NCI-H2081 (cell line): ENCODE results near the gene TAS2R8.
"Not testable (repeated sequence)": the region's sequence is repeated elsewhere in the genome, so short reads cannot be mapped to it uniquely, and the experiment has no call there.

Source experiments
- DNase-seq, 2 experiments: peaks; one replicate each; lab custom pipeline; 2025; lab: John Stamatoyannopoulos, UW

Gene TAS2R8

GRCh38 chr12:10807186-10807585 lies at the start of gene TAS2R8:
TSS of gene TAS2R8 (minus strand) at chr12:10807286. CDS start at chr12:10806980, 306 bp downstream.
- DNase-seq, result no peak

DNA sequence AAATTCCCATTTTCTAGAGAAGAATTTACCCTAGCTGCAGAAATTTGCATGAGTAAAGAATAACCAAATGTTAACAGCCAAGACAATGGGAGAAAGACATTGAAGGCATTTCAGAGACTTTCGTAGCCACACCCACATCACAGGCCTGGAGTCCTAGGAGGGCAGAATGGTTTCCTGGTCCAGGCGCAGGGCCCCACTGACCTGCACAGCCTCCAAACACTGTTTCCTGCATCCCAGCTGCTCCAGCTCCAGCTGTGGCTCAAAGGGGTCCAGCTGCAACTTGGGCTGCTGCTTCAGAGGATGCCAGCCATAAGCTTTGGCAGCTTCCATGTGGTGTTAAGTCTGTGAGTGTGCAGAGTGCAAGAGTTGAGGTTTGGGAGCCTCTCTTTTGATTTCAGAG lies 48.7 kb upstream of the TAS2R8 start:
- DNase-seq, result no peak

DNA sequence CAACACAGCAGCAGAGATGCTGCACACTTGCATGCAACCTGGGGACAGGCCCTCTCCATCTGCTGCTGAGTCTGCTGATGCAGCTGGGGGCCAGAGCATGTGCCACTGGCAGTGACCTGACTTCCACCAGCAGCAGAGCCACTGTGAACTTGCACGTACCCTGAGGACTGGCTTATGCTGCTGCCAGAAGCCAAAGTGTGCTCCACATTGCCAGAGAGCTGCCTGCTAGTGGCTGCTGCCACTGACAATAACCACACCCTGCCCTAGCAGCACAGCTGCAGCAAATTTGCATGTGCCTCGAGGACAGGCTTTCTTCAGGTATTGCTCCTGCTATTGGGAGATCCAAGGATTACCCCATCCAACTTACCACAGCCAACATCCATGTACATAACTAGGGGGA lies 46.7 kb upstream of the TAS2R8 start:
- no peak for DNase-seq

DNA sequence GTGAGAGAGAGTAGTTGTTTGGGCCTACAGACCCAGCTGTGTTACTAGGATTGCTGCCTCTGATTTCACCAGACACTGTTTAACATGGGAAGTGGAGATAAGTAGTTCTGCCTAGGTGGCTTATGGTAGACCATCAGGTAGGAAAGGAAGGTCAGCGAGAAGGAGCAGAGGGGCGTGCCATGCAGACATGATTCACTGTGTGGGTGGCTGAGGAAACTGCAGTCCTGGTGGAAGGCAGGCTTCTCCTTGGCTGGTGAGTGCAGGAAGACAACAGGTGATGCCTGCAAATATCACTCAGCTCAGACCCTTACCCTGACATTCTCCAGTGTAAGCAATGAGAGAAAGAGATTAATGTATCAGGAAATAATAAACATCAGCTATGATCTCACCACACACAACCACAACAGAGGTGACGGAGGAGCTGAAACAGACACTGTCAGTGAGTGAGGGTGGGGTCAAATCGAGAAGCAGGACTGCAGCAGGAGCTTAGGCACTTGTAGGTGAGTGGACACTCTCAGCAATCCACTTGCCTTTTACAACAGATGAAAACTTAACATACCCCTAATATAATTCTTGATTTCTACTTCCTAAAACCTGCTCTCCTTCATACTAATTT lies 44.3 kb upstream of the TAS2R8 start:
- DNase-seq, result no peak

GRCh38 chr12:10849425-10849878 lies 42.4 kb upstream of the TAS2R8 start, which contains the start of gene PRR4:
TSS of gene PRR4 (minus strand) at chr12:10849475. CDS start at chr12:10849437, 38 bp downstream.
- no peak for DNase-seq

- DNase-seq, result no peak
These were observed 40.7 kb upstream of the TAS2R8 start for GRCh38 chr12:10847744-10848143.

DNA sequence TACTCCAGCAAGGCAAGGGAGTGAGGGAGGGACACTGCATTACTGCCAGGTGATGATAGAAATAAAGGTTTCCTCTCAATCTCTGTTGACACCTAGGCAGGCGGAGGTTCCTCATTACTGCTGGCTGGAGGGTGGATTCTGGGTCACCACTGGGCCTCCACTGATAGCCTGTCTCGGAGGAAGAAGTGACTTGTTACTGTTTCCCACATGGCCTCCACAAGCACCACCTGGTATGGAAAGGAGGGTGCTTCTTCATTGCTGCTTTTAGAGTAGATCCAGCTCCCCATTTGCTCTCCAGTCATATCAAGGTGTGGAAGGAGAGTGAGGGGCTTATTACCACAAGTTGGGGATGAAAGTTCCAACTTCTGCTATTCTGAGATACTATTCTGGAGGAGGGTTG lies 35.8 kb upstream of the TAS2R8 start:
- DNase-seq, result no peak

GRCh38 chr12:10838461-10838860 lies 31.4 kb upstream of the TAS2R8 start:
- DNase-seq, result no peak

GRCh38 chr12:10829994-10830393 lies 22.9 kb upstream of the TAS2R8 start:
- no peak for DNase-seq

DNA sequence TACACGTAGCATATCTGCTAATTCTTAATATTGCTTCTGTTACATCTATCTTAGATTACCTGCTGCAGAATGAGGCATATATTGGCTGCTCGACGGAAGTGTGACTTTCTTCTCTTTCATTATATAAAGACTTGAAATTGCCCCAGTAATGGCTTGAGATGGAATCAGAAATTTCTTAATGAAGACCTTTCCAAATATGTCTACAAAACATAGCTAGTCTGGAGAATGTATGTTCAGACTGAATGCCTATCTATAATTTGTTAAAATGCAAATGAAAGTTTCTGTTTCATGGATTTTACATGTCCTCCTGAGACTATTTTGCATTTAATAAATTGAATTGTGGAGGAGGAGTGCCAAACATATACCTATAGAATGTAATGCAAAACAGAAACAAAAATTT lies 19.2 kb upstream of the TAS2R8 start, which contains the start of gene TAS2R10:
Gene TAS2R10 (minus strand): TSS at position 101 of the 400 bp plus-strand sequence. CDS start 89 bp downstream, at position 12.
- no peak for DNase-seq

DNA sequence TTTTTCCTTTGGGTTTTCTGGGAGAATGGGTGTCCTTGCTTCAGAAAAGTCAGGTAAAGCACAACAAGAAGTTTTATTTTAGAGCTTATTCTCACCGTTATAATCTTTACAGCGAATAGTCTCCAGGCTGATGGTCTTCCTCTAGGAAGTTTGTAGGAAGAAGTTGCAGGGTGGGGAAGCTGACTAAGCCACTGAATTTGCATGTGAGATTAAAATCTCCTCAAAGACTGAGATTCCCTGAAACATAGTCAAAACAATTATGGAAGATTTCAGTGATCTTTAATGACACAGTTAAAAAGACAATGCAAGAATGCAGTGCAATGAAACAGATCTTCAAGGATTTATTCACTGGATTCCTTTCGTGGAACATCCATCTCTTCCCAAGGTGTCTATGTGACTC lies 17.9 kb upstream of the TAS2R8 start:
- DNase-seq, result no peak

DNA sequence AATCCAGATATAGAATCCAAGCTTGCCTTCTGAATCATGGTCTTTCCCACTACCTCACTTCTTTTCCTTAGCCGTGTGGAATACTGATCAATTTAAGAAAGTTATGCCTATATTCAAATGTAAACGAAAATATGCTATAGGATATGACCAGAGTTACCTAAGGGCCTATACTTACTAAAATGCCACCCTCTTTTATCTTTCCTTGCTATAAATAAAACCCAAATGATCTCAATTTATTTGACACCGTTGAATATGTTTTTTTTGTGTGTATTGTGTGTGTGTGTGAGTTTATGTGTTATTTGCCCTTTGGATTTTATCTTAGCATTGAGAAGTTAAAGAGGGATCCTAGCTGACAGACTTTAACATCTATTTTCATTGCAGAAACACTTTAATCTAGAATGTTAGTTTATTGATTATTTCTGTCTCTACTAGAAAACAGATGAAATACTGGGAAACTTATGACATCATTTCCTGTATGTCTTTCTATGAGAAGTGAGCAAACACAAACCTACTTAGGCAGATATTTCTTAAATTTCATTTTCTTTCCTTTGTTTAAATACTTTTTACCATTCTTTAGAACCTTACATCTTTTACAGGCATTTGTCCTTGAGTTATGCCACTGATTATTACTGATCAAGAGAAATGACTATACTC lies 4.9 kb upstream of the TAS2R8 start:
- no peak for DNase-seq

DNA sequence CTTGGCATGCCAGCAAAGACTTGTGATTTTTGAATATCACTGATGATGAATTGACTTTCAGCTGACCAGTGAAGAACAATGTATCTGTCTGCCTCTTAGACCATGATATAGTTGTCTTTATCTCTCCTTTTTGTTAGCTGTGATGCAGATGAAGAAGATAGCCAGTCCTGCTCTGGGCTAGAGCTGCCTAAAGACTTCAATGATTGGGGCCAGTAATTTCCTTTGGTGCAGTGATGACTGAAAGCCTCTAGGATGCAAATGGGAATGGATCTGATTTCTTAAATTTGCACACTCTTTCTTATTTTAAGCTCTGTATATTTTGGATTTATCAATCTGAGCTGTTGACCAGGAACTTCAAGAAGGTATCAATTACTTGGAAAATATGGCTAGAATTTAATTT lies 3.0 kb upstream of the TAS2R8 start, which contains the start of gene TAS2R9:
Gene TAS2R9 (minus strand): TSS at position 101 of the 400 bp plus-strand sequence. CDS start 93 bp downstream, at position 8.
- no peak for DNase-seq

DNA sequence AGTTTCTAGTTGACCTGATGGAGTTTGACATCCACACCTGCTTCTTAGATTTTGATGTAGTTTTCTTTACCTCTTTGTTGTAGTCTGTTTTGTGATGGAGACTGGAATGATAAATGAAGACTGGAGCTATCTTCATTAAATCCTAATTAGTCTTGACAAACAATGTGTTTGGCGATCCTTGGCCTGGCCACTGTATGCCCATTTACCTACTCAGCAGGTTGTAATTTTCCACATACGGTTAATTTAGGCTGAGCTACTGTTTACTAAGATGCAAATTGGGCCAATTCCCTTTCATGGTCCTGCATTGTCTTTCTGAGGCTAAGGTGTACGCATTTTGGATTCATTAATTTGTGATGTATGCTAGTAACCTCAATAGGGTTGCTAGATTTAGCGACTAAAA lies 4.5 kb downstream of the TAS2R8 start, which contains the start of gene TAS2R7:
Gene TAS2R7 (minus strand): TSS at position 41 of the 400 bp plus-strand sequence. CDS start 57 bp downstream, outside the sequence.
- peak in 1 of 2 experiments; percentile 35 for DNase-seq

- no peak for DNase-seq
These were observed 5.3 kb downstream of the TAS2R8 start for GRCh38 chr12:10801741-10802140.

GRCh38 chr12:10794222-10794621 lies 12.9 kb downstream of the TAS2R8 start:
- DNase-seq, result no peak

DNA sequence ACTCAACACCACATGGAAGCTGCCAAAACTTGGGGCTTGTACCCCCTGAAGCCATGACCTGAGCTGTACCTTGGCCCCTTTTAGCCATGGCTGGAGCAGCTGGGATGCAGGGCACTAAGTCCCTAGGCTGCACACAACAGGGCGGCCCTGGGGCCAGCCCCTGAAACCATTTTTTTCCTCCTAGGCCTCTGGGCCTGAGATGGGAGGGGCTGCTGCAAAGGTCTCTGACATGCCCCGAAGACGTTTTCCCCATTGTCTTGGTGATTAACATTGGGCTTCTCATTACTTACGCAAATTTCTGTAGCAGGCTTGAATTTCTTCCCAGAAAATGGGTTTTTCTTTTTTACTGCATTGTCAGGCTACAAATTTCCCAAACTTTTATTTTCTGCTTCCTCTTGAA lies 15.3 kb downstream of the TAS2R8 start:
- not testable (repeated sequence) for DNase-seq

- no peak for DNase-seq
These were observed 23.8 kb downstream of the TAS2R8 start for GRCh38 chr12:10783252-10783651.

GRCh38 chr12:10779103-10779502 lies 28.0 kb downstream of the TAS2R8 start:
- no peak for DNase-seq

DNA sequence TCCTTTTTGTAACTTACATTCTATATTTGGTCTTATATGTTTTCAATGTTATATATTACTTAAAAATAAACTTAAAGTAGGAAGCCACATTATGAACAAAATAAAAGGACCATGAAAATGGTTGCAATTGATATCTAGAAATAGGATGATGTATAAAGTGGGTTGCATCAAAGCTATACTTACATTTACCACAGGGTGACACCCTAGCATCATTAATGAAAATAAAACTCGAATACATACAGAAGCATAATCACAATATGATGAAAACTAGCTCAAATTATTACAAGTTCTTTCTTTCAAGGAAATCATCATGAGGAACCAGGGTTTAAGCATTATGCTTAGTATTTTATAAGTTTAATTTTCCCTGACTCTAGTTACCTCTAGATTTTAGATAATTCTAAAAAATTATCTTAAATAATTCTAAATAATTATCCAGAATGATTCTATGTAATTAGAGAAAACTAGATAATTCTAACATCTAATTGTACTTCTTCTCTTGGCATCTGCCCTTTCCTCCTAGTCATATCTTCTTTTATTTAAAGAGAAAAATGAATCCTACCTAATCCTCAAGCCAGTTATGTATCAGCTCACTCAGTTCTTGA lies 35.9 kb downstream of the TAS2R8 start:
- peak; percentile 29 to 43 for DNase-seq

DNA sequence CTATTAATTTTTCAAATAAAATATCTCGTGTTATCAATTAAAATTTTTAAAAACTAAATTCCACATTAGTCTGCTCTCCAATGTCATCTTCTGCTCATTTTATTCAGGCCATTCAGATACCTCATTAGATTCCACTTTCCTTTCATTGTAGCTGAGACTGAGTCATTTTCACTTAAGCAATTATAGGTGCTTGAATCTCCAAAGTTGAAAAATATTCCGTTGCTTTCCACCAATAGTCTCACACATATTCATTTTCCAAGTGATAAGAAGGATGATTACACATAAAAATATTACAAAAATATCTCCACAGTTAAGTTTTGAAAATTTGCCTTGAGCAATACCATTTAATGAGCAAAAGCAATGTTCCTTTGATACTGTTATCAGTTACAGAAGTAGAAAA lies 47.4 kb downstream of the TAS2R8 start:
- DNase-seq, result no peak

DNA sequence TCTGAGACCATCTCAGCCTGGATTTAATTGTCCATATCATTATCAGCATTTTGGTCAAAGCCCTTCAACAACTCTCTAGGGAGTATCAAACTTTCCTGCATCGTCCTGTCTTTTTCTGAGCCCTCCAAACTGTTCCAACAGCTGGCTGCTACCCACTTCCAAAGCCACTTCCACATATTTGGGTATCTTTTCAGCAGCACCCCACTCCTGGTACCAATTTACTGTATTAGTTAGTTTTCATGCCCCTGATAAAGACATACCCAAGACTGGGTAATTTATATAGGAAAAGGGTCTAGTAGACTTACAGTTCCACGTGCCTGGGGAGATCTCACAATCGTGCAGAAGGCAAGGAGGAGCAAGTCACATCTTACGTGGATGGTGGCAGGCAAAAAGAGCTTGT lies 50.9 kb downstream of the TAS2R8 start:
- no peak for DNase-seq
